ENCODE data around the gene PTPRT. TPM values are rescaled to one million over a fixed set of nuclear protein-coding genes. Genes with fewer than 3 reads are reported as not detected.

The PTPRT gene
- total and polyA plus RNA-seq, 2 donors (not counting 1 experiment from before 2014, with no cell fraction given), result not detected

DNA sequence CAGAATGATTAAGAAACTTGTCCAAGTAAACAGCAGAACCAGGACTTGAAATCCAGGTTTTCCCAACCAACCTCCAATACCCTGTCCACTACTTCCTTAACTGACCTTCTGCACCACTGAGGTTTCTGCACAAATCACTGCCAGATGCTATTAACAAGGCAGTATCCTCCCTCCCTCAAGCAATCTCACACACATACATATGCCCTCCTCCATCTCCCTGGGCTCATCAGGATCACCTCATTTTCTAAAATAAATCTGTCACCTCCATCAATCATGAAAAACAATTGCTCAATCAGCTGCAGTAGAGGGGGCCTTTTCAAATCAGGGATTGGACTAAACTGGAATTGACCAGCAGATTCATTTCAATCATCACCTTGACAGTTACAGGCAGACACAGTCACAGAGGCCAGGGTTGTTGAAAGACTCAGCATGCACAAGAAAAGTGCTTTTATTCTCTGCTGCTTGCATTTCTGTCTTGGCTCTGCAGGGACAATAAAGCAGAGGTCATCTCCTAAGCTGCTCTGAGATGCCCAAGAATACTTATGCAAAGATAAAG, 539.4 kb downstream of the PTPRT start:
- H3K27me3 ChIP-seq (ENCODE audit: control insufficient read depth, insufficient read depth, low read length), result no peaks in the 10 kb centered on the region

DNA sequence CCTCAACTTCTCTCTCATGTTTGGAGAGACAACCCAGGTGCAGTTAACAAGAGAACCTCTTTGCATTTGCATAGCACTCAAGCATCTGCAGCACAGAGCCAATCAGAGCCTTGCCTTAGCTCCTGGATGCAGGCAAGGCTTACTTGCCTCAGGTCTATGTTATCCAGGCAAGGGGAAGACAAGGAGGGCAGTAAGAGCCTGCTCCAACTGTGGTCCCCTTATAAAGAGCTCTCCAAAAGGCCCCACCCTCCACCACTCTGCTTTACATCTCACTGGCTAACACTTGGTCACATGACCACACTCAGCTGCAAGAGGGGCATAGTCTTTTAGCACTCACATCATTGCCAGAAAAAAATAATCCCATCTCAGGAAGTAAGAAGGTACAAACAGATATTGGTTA, 540.0 kb downstream of the PTPRT start:
- H3K36me3 ChIP-seq (ENCODE audit: control insufficient read depth, insufficient read depth, low read length), result no peaks in the 10 kb centered on the region
- H3K27ac ChIP-seq (ENCODE audit: insufficient read depth, low read length), result no peak overlapping the region
- no peak overlapping the region for H2AFZ ChIP-seq (ENCODE audit: low read length)
- no peaks in the 10 kb centered on the region for H3K4me1 ChIP-seq (ENCODE audit: control insufficient read depth, extremely low read depth, insufficient read depth, low read length)
- H3K9ac ChIP-seq (ENCODE audit: insufficient read depth, low read length), result no peak overlapping the region
- no peak for TF ChIP-seq EZH2 (IDR thresholded peaks at IDR 0.05; ENCODE audit: low read length, missing control alignments)
- TF ChIP-seq, protein P1, sequence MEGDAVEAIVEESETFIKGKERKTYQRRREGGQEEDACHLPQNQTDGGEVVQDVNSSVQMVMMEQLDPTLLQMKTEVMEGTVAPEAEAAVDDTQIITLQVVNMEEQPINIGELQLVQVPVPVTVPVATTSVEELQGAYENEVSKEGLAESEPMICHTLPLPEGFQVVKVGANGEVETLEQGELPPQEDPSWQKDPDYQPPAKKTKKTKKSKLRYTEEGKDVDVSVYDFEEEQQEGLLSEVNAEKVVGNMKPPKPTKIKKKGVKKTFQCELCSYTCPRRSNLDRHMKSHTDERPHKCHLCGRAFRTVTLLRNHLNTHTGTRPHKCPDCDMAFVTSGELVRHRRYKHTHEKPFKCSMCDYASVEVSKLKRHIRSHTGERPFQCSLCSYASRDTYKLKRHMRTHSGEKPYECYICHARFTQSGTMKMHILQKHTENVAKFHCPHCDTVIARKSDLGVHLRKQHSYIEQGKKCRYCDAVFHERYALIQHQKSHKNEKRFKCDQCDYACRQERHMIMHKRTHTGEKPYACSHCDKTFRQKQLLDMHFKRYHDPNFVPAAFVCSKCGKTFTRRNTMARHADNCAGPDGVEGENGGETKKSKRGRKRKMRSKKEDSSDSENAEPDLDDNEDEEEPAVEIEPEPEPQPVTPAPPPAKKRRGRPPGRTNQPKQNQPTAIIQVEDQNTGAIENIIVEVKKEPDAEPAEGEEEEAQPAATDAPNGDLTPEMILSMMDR (conservative IDR thresholded peaks at IDR 0.05 in 1 of 2, IDR thresholded peaks at IDR 0.05 in 1 of 2; ENCODE audit: low read depth in 1 of 2, low read length in 2 of 2), result no peak
- no peak for DNase-seq (ENCODE audit: low read depth in 2 of 2)
- H3K79me2 ChIP-seq (ENCODE audit: control insufficient read depth, insufficient read depth, low read length), result no peaks in the 10 kb centered on the region
- no peak overlapping the region for H3K4me3 ChIP-seq (replicated peaks in 1 of 4; ENCODE audit: control extremely low read depth in 1 of 4, insufficient read depth in 1 of 4, low read depth in 3 of 4, low read length in 4 of 4)
- no peak overlapping the region for H3K4me2 ChIP-seq (ENCODE audit: extremely low read depth, insufficient read depth, low read length)
- H3K27me3 ChIP-seq (ENCODE audit: control insufficient read depth, insufficient read depth, low read length), result no peaks in the 10 kb centered on the region
- no peaks in the 10 kb centered on the region for H3K9me3 ChIP-seq (ENCODE audit: control insufficient read depth, insufficient read depth, low read depth, low read length)
- H4K20me1 ChIP-seq (ENCODE audit: control insufficient read depth, extremely low read depth, insufficient read depth, low read length), result no peaks in the 10 kb centered on the region

More for the DNA sequence above, 539.4 kb downstream of the PTPRT start:
- Histone ChIP-seq H3K9ac (ENCODE audit: insufficient read depth, low read length) (no peak overlapping the region), H3K4me1 (ENCODE audit: control insufficient read depth, extremely low read depth, insufficient read depth, low read length) (no peaks in the 10 kb centered on the region), H3K79me2 (ENCODE audit: control insufficient read depth, insufficient read depth, low read length) (no peaks in the 10 kb centered on the region), H3K4me2 (ENCODE audit: extremely low read depth, insufficient read depth, low read length) (no peak overlapping the region), H4K20me1 (ENCODE audit: control insufficient read depth, extremely low read depth, insufficient read depth, low read length) (no peaks in the 10 kb centered on the region), H2AFZ (ENCODE audit: low read length) (no peak overlapping the region), H3K4me3 (replicated peaks in 1 of 4; ENCODE audit: control extremely low read depth in 1 of 4, insufficient read depth in 1 of 4, low read depth in 3 of 4, low read length in 4 of 4) (no peak overlapping the region), H3K36me3 (ENCODE audit: control insufficient read depth, insufficient read depth, low read length) (no peaks in the 10 kb centered on the region), H3K9me3 (ENCODE audit: control insufficient read depth, insufficient read depth, low read depth, low read length) (no peaks in the 10 kb centered on the region), H3K27ac (ENCODE audit: insufficient read depth, low read length) (no peak overlapping the region)
- TF ChIP-seq EZH2 (IDR thresholded peaks at IDR 0.05; ENCODE audit: low read length, missing control alignments), result no peak
- TF ChIP-seq, protein P1 (conservative IDR thresholded peaks at IDR 0.05 in 1 of 2, IDR thresholded peaks at IDR 0.05 in 1 of 2; ENCODE audit: low read depth in 1 of 2, low read length in 2 of 2), result no peak
- no peak for DNase-seq (ENCODE audit: low read depth in 2 of 2)

DNA sequence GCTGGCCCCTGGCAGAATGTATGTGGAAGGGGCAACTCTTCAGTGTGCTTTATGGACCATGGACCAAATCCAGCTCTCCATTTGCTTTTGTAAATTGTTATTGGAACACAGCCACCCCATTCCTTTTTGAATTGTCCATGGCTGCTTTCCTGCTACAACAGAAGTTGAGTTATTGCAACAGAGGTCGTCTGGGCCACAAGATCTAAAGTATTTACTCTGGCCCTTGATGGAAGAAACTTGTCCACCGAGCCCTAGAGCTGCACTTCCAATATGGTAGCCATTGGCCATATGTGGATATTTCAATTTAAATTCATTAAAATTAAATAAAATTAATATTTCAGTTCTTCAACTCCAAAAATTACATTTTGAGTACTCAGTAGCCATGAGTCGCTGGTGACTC, 543.5 kb downstream of the PTPRT start:
- H3K27me3 ChIP-seq (ENCODE audit: control insufficient read depth, insufficient read depth, low read length), result no peaks in the 10 kb centered on the region
- DNase-seq (ENCODE audit: low read depth in 2 of 2), result no peak
- no peak overlapping the region for H3K4me2 ChIP-seq (ENCODE audit: extremely low read depth, insufficient read depth, low read length)
- no peaks in the 10 kb centered on the region for H4K20me1 ChIP-seq (ENCODE audit: control insufficient read depth, extremely low read depth, insufficient read depth, low read length)
- no peaks in the 10 kb centered on the region for H3K4me1 ChIP-seq (ENCODE audit: control insufficient read depth, extremely low read depth, insufficient read depth, low read length)
- no peak overlapping the region for H3K9ac ChIP-seq (ENCODE audit: insufficient read depth, low read length)
- no peak overlapping the region for H3K4me3 ChIP-seq (replicated peaks in 1 of 4; ENCODE audit: control extremely low read depth in 1 of 4, insufficient read depth in 1 of 4, low read depth in 3 of 4, low read length in 4 of 4)
- H2AFZ ChIP-seq (ENCODE audit: low read length), result no peak overlapping the region
- no peak overlapping the region for H3K27ac ChIP-seq (ENCODE audit: insufficient read depth, low read length)
- H3K36me3 ChIP-seq (ENCODE audit: control insufficient read depth, insufficient read depth, low read length), result no peaks in the 10 kb centered on the region
- TF ChIP-seq EZH2 (IDR thresholded peaks at IDR 0.05; ENCODE audit: low read length, missing control alignments), result no peak
- TF ChIP-seq, protein P1 (conservative IDR thresholded peaks at IDR 0.05 in 1 of 2, IDR thresholded peaks at IDR 0.05 in 1 of 2; ENCODE audit: low read depth in 1 of 2, low read length in 2 of 2), result no peak
- no peaks in the 10 kb centered on the region for H3K9me3 ChIP-seq (ENCODE audit: control insufficient read depth, insufficient read depth, low read depth, low read length)
- no peaks in the 10 kb centered on the region for H3K79me2 ChIP-seq (ENCODE audit: control insufficient read depth, insufficient read depth, low read length)
